Natural killer cell (primary cell): ENCODE results near the gene LZTR1. TPM values are rescaled to one million over a fixed set of nuclear protein-coding genes. Genes with fewer than 3 reads are reported as not detected.

Experiments
- ATAC-seq, 3 donors: fragments of 150-1000 bp in 2 of 3; fragments of 200-7000 bp in 1 of 3; cut with Tn5 transposase; 1 replicate in 1 of 3; 2 replicates in 2 of 3; pipeline ENCODE4 v1.10.0; 2021; ENCODE audit warnings: mild to moderate bottlenecking in 2 of 3, moderate library complexity in 2 of 3
- DNase-seq, 2 donors: peaks; one replicate each; pipeline versions ENCODE4 v3.0.0 to v3.0.0-alpha.2; 2013 to 2021; ENCODE audit warnings: mixed read lengths in 1 of 2
- H3K27ac ChIP-seq: one replicate; pipeline ENCODE4 v1.5.1; 2013; ENCODE audit warnings: mild to moderate bottlenecking, low read length
- H3K27me3 ChIP-seq: one replicate; pipeline ENCODE4 v1.6.1; 2013; ENCODE audit warnings: low read length; ENCODE audit not compliant: control insufficient read depth, insufficient read depth
- H3K36me3 ChIP-seq: one replicate; pipeline ENCODE4 v1.6.1; 2013; ENCODE audit warnings: low read length; ENCODE audit not compliant: control insufficient read depth, insufficient read depth
- H3K4me1 ChIP-seq: one replicate; pipeline ENCODE4 v1.6.1; 2013; ENCODE audit warnings: low read length; ENCODE audit not compliant: control insufficient read depth, insufficient read depth
- H3K4me3 ChIP-seq: one replicate; pipeline ENCODE4 v1.5.1; 2013; ENCODE audit warnings: low read length
- H3K9me3 ChIP-seq: one replicate; pipeline ENCODE4 v1.6.1; 2013; ENCODE audit warnings: low read length; ENCODE audit not compliant: control insufficient read depth, insufficient read depth
- H3K27ac Mint-ChIP-seq, 2 donors: one replicate each; pipeline ENCODE4 v1.8.0; 2022; ENCODE audit warnings: mild to moderate bottlenecking in 2 of 2, mixed read lengths in 2 of 2, moderate library complexity in 1 of 2
- H3K27me3 Mint-ChIP-seq, 2 donors: one replicate each; pipeline ENCODE4 v1.8.0; 2022; ENCODE audit warnings: low read depth in 2 of 2, mixed read lengths in 2 of 2
- H3K36me3 Mint-ChIP-seq: one replicate; pipeline ENCODE4 v1.8.0; 2022; ENCODE audit warnings: mixed read lengths
- H3K4me1 Mint-ChIP-seq, 2 donors: one replicate each; pipeline ENCODE4 v1.8.0; 2022; ENCODE audit warnings: mixed read lengths in 2 of 2
- H3K4me3 Mint-ChIP-seq: one replicate; pipeline ENCODE4 v1.8.0; 2022; ENCODE audit warnings: mild to moderate bottlenecking, moderate library complexity, mixed read lengths
- H3K9me3 Mint-ChIP-seq, 2 donors: one replicate each; pipeline ENCODE4 v1.8.0; 2022; ENCODE audit warnings: mixed read lengths in 2 of 2
- CTCF ChIP-seq: fragments of 200-600 bp; IDR thresholded peaks from one replicate; pipeline ENCODE4 v1.8.0; 2022; ENCODE audit warnings: antibody characterized with exemption
- WGBS: methylation state at CpG from one replicate; pipeline ENCODE4 v1.1.7; 2013; ENCODE audit warnings: missing lambda C conversion rate; ENCODE audit not compliant: insufficient coverage; 5-methylcytosine and 5-hydroxymethylcytosine counted together
- intact Hi-C: fragments of 100-400 bp; cut with micrococcal nuclease; formaldehyde crosslinking; loops from one replicate; pipeline ENCODE4 v1.14.2; 2022
- total RNA-seq, 4 donors: library from RNA; stranded (reverse); fragments of 120-200 nt in 1 of 4; gene quantifications; one replicate each; pipeline versions ENCODE4 v1.2.3 to v1.2.4, GENCODE V29; 2013 to 2022

The LZTR1 gene
- total RNA-seq, 3 donors from 2014 or later (not counting 1 experiment from before 2014, with no cell fraction given), result 71.9 to 85.0 (median 82.0) TPM

GRCh38 chr22:20990184-20991180, 8.4 kb downstream of the LZTR1 start:
- H3K9me3 ChIP-seq, result no peaks in the 10 kb centered on the region
- H3K4me1 ChIP-seq, result no peaks in the 10 kb centered on the region
- no peak for ATAC-seq
- Mint-ChIP-seq H3K36me3 (no peaks in the 10 kb centered on the region), H3K4me3 (no peak overlapping the region), H3K27ac (no peak overlapping the region), H3K4me1 (no peaks in the 10 kb centered on the region), H3K9me3 (no peaks in the 10 kb centered on the region), H3K27me3 (no peaks in the 10 kb centered on the region)
- no peak for TF ChIP-seq CTCF
- H3K27me3 ChIP-seq, result no peaks in the 10 kb centered on the region
- intact Hi-C loops, result no loop called here
- WGBS, result 92% methylated on average over 21 of the region's 21 CpGs
- no peak overlapping the region for H3K27ac ChIP-seq
- no peak overlapping the region for H3K4me3 ChIP-seq
- DNase-seq, result no peak
- H3K36me3 ChIP-seq, result peaks cover 34% of the 10 kb centered on the region

- H3K27me3 ChIP-seq, result no peaks in the 10 kb centered on the region
- WGBS, result 93% methylated on average over 24 of the region's 24 CpGs
- no peaks in the 10 kb centered on the region for H3K36me3 Mint-ChIP-seq
- no peak for ATAC-seq
- H3K27me3 Mint-ChIP-seq, result no peaks in the 10 kb centered on the region
- no peak overlapping the region for H3K4me3 ChIP-seq
- no peak for DNase-seq
- no peaks in the 10 kb centered on the region for H3K9me3 Mint-ChIP-seq
- H3K4me3 Mint-ChIP-seq, result no peak overlapping the region
- H3K9me3 ChIP-seq, result no peaks in the 10 kb centered on the region
- H3K4me1 Mint-ChIP-seq, result no peaks in the 10 kb centered on the region
- H3K27ac ChIP-seq, result no peak overlapping the region
- peaks cover 33% of the 10 kb centered on the region for H3K36me3 ChIP-seq
- no peak overlapping the region for H3K27ac Mint-ChIP-seq
- H3K4me1 ChIP-seq, result no peaks in the 10 kb centered on the region
- no peak for TF ChIP-seq CTCF
- intact Hi-C loops, result no loop called here
These were observed 9.4 kb downstream of the LZTR1 start for GRCh38 chr22:20991252-20992055.

GRCh38 chr22:20992056-20992442, 10.0 kb downstream of the LZTR1 start:
- Histone ChIP-seq H3K27me3 (no peaks in the 10 kb centered on the region), H3K9me3 (no peaks in the 10 kb centered on the region), H3K4me3 (no peak overlapping the region), H3K36me3 (peaks cover 31% of the 10 kb centered on the region), H3K4me1 (no peaks in the 10 kb centered on the region), H3K27ac (no peak overlapping the region)
- no peaks in the 10 kb centered on the region for H3K36me3 Mint-ChIP-seq
- no peak for TF ChIP-seq CTCF
- no peaks in the 10 kb centered on the region for H3K4me1 Mint-ChIP-seq
- no peak for ATAC-seq
- H3K4me3 Mint-ChIP-seq, result no peak overlapping the region
- no peak overlapping the region for H3K27ac Mint-ChIP-seq
- no peaks in the 10 kb centered on the region for H3K27me3 Mint-ChIP-seq
- DNase-seq, result no peak
- H3K9me3 Mint-ChIP-seq, result no peaks in the 10 kb centered on the region
- intact Hi-C loops, result no loop called here
- 98% methylated on average over 7 of the region's 7 CpGs for WGBS
